ENCODE measurements around the gene UQCRHL.

The UQCRHL gene

DNA sequence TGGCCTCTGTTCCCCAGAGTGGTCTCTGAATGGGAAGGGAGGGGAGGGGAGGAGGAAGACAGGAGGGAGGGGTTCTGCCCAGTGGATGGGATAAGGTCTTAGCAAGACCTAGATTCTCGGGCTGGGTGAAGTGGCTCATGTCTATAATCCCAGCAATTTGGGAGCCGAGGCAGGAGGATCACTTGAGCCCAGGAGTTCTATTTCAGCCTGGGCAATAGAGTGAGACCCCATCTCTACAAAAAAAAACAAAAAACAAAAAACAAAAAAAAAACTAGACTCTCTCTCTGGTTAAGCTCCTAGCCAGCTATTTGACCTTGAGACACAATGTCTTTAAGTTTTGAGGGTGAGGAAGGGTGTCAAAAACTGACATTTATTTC lies 11.4 kb downstream of the UQCRHL start:
- DNase-seq, result no peak

DNA sequence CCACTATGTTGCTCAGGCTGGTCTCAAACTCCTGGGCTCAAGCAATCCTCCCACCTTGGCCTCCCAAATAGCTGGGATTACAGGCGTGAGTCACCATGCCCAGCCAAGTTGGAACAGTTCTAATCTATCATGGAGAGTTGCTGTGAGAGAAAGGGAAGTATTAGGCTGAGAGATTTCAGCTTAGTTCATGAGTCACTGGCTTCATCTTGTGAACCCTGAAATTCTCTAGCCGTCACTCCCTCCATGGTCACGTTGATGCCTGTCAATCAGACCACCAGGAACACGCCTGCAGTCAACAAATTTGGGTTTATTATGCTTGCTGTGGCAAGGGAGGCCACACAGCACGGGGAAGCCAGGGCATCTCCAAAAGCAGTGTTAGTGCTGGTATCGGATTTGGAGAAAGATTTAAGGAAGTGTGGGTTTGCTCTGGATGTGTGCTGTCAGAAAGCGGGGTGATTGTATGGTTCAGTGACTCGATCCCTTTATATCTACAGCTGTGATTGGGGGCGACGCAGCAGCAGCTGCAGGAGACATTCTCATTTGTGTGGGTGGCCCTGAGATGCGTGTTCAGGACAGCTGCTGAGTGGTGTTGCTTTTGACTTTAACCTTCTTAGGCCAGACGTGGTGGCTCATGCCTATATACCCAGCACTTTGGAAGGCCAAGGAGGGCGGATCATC lies 18.7 kb downstream of the UQCRHL start:
- no peak for DNase-seq

GRCh38 chr1:15786581-15786980 lies 20.9 kb downstream of the UQCRHL start:
- DNase-seq, result no peak

DNA sequence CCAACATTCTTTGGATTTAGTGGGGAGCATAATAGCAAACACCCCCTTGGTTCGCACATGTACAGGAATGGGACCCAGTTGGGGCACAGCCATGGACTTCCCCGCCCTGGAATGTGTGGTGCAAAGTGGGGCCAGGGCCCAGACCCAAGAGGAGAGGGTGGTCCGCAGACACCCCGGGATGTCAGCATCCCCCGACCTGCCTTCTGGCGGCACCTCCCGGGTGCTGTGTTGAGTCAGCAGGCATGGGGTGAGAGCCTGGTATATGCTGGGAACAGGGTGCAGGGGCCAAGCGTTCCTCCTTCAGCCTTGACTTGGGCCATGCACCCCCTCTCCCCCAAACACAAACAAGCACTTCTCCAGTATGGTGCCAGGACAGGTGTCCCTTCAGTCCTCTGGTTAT lies 21.8 kb downstream of the UQCRHL start:
- no peak for DNase-seq

DNA sequence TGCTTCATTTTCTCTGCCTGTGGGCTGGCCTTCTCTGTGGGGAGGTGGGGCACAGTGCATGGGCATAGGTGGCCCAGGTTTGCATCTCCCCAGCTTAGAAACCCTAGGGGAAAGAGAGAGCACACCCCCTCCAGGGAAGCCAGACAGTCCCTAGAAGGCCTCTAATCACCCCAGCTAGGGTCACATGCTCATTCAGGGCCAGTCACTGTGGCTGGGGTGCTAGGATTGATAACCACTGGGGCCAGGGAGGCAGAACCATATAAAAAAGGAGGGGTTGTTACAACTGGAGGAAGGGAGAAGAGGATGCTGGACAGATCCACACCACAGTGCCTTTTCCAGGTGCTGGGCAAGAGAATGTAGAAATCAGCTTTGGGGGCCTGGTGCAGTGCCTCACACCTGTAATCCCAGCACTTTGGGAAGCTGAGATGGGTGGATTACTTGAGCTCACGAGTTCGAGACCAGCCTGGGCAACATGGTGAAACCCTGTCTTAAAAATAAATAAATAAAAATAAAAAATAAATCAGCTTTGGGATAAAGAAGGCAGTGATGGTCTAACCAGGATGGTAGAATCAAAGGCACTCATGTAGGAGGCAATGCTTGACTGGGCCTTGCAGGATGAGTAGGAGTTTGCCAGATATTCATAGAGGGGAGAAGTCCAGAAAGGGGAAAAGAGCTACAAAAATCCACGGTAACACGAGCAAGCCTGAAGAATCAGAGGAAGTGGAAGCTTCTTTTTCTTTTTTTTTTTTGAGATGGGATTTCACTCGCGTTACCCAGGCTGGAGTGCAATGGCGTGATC lies 29.3 kb downstream of the UQCRHL start:
- DNase-seq, result no peak

DNA sequence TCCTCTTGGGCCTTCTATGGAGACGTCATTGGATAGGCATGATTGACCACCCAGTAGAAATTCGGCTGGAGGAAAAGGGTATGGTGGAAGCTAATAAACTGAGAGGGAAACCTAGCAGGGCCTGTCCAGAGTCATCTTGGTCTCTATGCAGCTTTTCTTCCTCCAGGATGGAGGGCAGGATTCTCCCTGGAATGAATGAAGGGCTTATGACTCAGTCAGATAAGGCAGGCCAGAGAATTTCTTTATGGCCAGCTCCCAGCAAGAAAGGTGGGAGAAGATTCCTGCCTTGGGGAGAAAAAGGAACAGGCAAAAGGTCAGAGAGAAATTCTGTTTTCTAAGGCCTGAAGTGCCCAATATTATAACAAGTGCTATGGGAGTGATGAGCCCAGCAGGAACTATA lies 31.7 kb downstream of the UQCRHL start:
- DNase-seq, result no peak

DNA sequence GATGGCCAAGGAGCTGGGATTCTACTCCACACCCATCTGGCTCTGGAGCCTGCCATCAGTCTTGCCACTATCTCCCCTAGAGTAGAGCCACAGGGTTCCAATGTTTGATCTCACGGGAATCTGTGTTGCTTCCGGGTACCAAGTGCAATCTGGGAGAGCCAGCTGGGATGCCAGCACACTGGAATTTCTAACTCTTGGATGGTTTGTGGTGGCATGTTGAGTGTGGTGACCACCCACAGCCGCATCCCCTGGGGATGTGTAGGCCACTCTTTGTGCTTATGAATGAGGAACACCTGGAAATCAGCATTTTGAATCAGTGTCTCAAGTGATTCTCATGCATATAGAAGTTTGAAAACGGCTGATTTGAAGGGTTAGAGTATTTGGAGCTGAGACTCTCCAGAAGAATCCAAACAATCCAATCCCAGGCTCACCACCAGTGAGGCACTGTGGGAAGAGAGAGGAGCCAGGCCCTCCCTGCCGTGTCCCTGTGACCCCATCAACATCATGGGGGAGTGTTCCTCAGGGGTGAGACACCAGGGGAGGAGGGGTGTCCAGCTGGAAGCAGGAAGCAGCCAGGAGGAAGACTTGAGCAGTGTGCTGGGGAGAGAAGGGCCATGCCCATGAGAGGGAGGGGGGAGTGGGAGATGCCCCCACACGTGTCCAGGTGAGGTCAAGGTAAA lies 35.5 kb downstream of the UQCRHL start:
- DNase-seq, result no peak

- DNase-seq, result no peak
Measured at GRCh38 chr1:15770313-15770962, 37.0 kb downstream of the UQCRHL start.

DNA sequence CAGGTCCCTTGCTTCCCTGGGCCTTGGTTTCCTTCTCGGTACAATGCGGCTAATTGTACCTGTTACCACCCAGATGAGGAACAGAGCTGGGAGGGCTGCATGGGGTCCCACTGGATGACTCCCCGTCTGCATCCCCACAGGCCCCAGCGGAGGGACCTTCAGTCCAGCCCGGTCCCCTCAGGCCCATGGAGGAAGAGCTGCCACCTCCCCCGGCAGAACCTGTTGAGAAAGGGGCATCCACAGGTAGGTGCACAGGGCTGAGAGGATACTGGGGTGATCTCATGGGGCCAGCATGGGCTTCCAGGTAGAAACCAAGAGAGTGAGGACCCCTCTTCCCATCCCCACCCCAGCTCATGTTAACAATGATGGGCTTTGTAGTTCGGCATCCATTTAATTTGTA lies 39.1 kb downstream of the UQCRHL start:
- DNase-seq, result no peak

GRCh38 chr1:15767941-15768340 lies 39.5 kb downstream of the UQCRHL start:
- no peak for DNase-seq

DNA sequence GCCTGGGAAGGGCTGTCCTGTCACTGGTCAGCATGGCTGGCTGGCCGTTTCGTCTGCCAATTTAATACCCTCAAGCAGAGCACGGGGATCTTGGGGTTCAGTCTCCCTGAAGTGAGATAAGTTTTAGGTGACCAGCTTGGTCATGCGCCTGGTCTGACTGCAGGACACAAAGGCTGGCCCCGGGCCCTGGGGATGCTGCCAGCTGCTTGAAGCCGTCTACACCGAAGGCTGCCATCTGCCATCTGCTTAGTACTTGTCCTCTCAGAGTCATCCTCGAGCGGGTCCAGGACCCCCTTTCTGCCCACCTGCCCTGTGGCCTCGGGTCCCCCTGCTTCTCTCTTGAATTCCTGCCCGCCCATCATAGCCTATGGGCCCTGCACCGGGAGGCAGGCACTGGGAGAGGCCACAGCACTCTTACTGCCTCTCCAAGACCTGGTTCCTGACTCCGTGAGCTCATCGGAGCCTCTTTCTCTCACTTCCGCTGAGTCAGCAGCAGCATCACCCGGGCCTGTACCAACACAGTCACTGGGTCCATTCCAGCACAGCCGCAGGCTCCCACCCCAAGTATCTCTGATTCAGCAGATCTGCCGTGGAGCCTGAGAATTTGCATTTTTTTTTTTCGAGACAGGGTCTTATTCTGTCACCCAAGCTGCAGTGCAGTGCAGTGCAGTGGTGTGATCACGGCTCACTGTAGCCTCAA lies 41.8 kb downstream of the UQCRHL start:
- no peak for DNase-seq

GRCh38 chr1:15764890-15765289 lies 42.6 kb downstream of the UQCRHL start:
- DNase-seq, result no peak

GRCh38 chr1:15764269-15764764 lies 43.1 kb downstream of the UQCRHL start:
- DNase-seq, result no peak

DNA sequence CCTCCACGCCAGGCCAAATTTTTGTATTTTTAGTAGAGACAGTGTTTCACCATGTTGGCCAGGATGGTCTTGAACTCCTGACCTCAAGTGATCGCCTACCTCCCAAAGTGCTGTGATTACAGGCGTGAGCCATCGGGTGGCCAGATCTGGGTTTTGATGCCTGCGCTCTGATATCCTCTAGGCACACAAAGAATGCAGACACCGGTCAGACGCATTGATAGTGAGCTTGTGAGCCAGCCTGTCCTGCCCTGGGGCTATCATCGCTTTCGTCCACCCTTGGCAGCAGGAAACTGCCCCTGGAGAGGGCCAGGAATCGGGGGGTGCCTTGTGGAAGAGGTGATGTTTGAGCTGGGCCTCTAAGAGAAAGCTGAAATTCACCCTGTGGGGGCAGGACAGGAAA lies 44.9 kb downstream of the UQCRHL start:
- DNase-seq, result no peak

DNA sequence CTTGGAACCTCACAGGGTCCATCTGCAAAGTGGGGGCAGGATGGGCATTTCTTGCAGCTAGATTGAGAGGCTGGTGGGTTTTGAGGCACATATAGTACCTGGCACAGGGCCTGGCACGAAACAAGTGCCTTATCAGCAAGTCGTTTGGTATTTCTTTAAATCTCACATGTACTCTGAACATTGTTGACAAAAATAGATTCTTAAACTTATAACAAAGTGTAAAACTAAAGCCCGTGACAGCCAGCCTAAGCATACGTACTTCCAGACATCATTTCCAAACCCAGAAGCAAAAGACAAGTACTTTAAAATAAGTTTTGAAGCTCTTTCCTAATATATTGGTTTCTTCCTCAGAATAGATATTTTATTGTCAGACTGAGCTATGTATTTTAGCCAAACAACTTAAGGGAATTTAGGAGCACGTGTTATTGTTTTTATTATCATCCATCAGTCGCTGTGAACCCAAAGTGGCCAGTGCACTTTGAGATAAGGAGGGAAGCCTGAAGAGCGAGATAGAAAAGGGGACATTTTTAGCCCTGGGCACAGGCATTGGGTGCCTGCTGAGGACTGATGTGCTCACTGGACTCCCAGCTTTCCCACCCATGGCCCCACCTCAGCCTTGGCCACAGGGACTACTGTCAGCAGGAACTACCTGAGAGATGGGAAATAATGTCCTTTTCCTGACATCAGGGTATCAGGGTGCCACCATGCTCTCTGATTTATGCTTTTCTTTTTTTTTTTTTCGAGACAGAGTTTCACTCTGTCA lies 45.9 kb downstream of the UQCRHL start:
- DNase-seq, result no peak

- no peak for DNase-seq
Measured at GRCh38 chr1:15760520-15761211, 46.8 kb downstream of the UQCRHL start.

DNA sequence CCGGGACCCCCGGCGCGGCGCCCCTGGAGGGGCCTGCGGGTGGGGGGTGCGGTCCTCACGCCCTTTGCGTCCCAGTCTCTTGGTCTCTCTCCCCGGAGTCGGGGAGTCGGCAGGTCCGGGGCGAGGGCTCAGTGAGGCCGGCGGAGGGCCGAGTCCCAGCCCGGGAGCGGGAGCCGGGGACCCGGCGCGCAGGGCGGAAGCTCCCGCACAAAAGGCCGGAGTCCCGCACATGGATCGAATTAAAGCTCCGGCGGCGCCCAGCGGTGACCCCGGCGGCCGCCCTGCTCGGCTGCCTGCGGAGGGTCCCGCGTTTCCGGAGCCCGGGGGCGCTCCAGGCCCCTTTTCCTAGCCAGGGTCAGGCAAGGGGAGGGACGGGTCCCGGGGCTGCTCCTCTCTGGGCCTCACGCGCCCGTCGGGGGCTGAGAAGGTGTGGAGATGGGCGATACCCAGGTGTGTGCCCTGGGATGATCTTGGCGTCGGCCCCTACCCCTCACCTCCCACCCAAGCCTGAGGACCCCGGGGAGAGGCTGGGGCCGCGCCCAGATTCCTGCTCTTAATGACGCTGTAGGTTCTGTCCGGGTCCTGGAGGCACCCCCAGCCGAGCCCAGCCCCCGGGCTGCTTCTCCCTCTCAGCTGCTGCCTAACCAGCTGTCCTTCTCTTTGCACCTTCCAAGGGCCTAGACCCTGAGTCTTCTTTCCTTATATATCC lies 48.3 kb downstream of the UQCRHL start:
- no peak for DNase-seq

DNA sequence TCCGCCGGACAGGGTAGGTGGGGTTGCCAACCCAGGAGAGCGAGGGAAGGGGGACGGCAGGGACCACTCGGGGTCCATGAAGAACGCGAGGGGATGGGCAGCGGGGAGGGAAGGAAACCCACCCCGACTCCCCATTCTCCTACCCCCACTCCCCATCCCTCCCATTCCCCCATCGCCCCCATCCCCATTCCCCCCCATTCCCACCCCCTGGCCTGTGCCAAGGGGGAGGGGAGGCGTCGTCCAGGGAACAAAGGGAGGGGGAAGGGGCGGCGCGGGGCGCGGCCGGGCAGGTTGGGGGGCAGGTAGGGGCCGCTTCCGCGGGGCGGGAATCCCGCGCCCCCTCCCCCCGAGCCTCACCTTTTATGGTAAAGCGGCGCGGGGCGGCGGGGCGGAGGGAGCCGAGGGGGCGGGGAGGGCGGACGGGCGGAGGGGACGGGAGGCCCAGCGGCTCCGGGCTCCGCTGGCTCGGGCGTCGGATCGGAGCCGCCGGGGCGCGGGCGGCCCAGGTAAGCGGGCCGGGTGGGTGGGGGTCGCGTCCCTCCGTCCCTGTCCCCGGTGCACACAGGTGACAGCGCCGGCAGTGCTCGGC lies 49.0 kb downstream of the UQCRHL start, which contains the start of gene FBLIM1:
Gene FBLIM1 (plus strand): TSS at position 453 of the 589 bp plus-strand sequence. CDS start 6,189 bp downstream, outside the sequence.
- no peak for DNase-seq

DNA sequence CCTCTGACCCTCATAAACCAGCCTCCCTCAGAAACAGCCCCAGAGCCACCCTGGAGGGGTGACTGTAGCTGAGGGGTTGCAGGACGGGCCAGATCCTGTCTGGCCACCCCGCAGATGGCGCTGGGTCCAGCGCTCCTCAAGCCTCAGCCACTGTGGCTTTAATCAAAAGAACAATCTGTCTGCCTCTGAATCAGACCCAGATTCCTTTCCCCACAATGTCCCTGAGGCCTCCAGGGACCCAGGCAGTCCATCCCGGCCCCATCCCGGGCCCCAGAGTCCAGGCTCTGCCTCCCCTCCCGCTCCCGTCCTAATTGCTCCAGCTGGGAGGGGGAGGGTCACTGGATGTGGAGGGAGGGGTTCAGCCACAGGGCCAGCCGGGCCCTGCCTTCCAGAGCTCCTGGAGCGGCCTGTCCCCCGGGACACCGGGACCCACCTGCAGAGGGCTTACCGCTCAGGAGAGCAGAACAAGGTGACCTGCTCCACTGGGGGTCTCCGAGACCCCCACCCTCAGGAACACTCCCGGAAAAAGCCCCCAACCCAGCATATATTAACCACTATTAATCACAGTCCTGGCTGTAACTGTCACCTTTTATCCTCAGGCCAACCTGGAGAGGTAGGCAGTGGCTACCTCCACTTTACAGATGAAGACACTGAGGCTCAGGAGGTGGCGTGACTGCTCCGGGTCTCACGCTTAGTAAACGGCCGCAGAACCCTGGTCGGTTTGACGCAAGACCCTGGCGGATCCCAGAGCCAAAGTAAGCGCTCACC lies 49.7 kb downstream of the UQCRHL start:
- DNase-seq, result no peak
